ENCODE data around the gene TBCEL.
"Not testable (repeated sequence)": the region's sequence is repeated elsewhere in the genome, so short reads cannot be mapped to it uniquely, and the experiment has no call there.

TBCEL gene

GRCh38 chr11:121023848-121024751 lies at the start of gene TBCEL:
Gene TBCEL (plus strand): TSS chr11:121024102. CDS start chr11:121045691, 21,589 bp downstream.
- DNase-seq (ENCODE audit: low spot score) = peak; percentile 90

- DNase-seq (ENCODE audit: low spot score) = no peak
Observed at GRCh38 chr11:120974466-120974865, 49.4 kb upstream of the TBCEL start.

- no peak for DNase-seq (ENCODE audit: low spot score)
Observed at GRCh38 chr11:120974965-120975364, 48.9 kb upstream of the TBCEL start.

GRCh38 chr11:120977266-120978137 lies 46.4 kb upstream of the TBCEL start:
- no peak for DNase-seq (ENCODE audit: low spot score)

- no peak for DNase-seq (ENCODE audit: low spot score)
Observed at GRCh38 chr11:120978701-120979100, 45.2 kb upstream of the TBCEL start.

GRCh38 chr11:120985718-120986569 lies 38.0 kb upstream of the TBCEL start:
- DNase-seq (ENCODE audit: low spot score) = peak; percentile 8

GRCh38 chr11:120988603-120989002 lies 35.3 kb upstream of the TBCEL start:
- DNase-seq (ENCODE audit: low spot score) = no peak

- no peak for DNase-seq (ENCODE audit: low spot score)
Observed at GRCh38 chr11:120991830-120992686, 31.8 kb upstream of the TBCEL start.

- no peak for DNase-seq (ENCODE audit: low spot score)
Observed at GRCh38 chr11:120994091-120994859, 29.6 kb upstream of the TBCEL start.

GRCh38 chr11:120995184-120995583 lies 28.7 kb upstream of the TBCEL start:
- DNase-seq (ENCODE audit: low spot score) = no peak

GRCh38 chr11:120996973-120997372 lies 26.9 kb upstream of the TBCEL start:
- DNase-seq (ENCODE audit: low spot score) = no peak

- no peak for DNase-seq (ENCODE audit: low spot score)
Observed at GRCh38 chr11:120998581-120998980, 25.3 kb upstream of the TBCEL start.

GRCh38 chr11:121004206-121004840 lies 19.6 kb upstream of the TBCEL start:
- DNase-seq (ENCODE audit: low spot score) = no peak

- DNase-seq (ENCODE audit: low spot score) = no peak
Observed at GRCh38 chr11:121006922-121007321, 17.0 kb upstream of the TBCEL start.

- no peak for DNase-seq (ENCODE audit: low spot score)
Observed at GRCh38 chr11:121008551-121008950, 15.4 kb upstream of the TBCEL start.

GRCh38 chr11:121012091-121012490 lies 11.8 kb upstream of the TBCEL start:
- no peak for DNase-seq (ENCODE audit: low spot score)

- DNase-seq (ENCODE audit: low spot score) = no peak
Observed at GRCh38 chr11:121018746-121019145, 5.2 kb upstream of the TBCEL start.

- DNase-seq (ENCODE audit: low spot score) = not testable (repeated sequence)
Observed at GRCh38 chr11:121021718-121022117, 2.2 kb upstream of the TBCEL start.

GRCh38 chr11:121024989-121025388 lies 1.1 kb downstream of the TBCEL start:
- peak; percentile 24 for DNase-seq (ENCODE audit: low spot score)

- no peak for DNase-seq (ENCODE audit: low spot score)
Observed at GRCh38 chr11:121029153-121029552, 5.3 kb downstream of the TBCEL start.

All from COLO829 (cell line).